Measurements from ENCODE around the gene FANCD2OS.
A peak's percentile ranks its signal among the peaks of the same experiment; 100 is the strongest.
"Not testable (repeated sequence)": the region's sequence is repeated elsewhere in the genome, so short reads cannot be mapped to it uniquely, and the experiment has no call there.

Gene FANCD2OS

DNA sequence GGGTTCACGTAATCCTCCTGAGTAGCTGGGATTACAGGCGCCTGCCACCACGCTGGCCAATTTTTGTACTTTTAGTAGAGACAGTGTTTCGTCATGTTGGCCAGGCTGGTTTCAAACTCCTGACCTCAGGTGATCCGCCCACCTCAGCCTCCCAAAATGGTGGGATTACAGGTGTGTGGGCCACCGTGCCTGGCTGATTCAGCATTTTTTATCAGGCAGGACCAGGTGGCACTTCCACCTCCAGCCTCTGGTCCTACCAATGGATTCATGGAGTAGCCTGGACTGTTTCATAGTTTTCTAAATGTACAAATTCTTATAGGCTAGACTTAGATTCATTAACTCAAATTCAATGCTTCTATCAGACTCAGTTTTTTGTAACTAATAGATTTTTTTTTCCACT, 42.9 kb upstream of the FANCD2OS start:
- DNase-seq (ENCODE audit: extremely low spot score), result no peak
- ChIA-PET CTCF (no interaction called here), POLR2A (interaction anchor here (1.0 kb wide), 1 partner anchor 38 kb away, joined by 5 read pairs; no protein-coding TSS in a partner anchor)
- TF ChIP-seq ARNT (IDR thresholded peaks at IDR 0.05), result no peak
- no peak for TF ChIP-seq SP1 (IDR thresholded peaks at IDR 0.05)
- TF ChIP-seq HDGF (IDR thresholded peaks at IDR 0.05; ENCODE audit: borderline replicate concordance), result no peak
- no peak for TF ChIP-seq FOXM1 (IDR thresholded peaks at IDR 0.05; ENCODE audit: borderline replicate concordance)

DNA sequence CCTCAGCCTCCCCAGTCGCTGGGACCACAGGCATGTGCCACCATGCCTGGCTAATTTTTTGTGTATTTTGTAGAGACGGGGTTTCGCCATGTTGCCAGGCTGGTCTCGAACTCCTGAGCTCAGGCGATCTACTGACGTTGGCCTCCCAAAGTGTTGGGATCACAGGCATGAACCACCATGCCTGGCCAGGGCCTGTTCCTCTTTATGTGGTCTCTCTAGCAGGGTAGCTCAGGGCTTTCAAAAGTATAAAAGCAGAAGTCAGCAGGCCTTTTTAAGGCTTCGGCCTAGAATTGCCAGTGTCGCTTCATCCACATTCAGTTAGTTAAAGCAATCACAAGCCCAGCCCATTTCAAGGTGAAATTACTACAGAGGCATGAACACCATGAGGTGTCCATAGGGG, 41.2 kb upstream of the FANCD2OS start:
- ChIA-PET CTCF (no interaction called here), POLR2A (no interaction called here)
- TF ChIP-seq TARDBP (IDR thresholded peaks at IDR 0.05), result no peak
- DNase-seq (ENCODE audit: extremely low spot score), result no peak

DNA sequence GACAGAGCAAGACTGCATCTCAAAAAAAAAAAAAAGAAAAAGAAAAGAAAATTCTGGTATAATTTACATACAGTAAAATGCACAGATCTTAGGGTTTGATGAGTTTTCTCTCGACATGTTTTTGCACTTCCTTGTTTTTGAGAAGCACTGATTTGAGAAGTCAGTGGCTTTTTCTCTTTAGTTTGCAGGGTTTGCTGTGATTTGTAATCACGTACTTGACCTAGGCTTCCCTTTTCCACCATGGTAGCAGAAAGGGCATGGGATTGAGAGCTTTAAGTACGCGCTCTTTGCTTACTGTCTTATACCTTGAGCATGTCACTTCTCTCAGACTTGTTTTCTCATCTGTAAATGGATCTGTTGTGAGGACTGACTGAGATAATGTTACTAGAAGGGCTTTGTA, 37.6 kb upstream of the FANCD2OS start:
- POLR2A ChIA-PET, result no interaction called here

DNA sequence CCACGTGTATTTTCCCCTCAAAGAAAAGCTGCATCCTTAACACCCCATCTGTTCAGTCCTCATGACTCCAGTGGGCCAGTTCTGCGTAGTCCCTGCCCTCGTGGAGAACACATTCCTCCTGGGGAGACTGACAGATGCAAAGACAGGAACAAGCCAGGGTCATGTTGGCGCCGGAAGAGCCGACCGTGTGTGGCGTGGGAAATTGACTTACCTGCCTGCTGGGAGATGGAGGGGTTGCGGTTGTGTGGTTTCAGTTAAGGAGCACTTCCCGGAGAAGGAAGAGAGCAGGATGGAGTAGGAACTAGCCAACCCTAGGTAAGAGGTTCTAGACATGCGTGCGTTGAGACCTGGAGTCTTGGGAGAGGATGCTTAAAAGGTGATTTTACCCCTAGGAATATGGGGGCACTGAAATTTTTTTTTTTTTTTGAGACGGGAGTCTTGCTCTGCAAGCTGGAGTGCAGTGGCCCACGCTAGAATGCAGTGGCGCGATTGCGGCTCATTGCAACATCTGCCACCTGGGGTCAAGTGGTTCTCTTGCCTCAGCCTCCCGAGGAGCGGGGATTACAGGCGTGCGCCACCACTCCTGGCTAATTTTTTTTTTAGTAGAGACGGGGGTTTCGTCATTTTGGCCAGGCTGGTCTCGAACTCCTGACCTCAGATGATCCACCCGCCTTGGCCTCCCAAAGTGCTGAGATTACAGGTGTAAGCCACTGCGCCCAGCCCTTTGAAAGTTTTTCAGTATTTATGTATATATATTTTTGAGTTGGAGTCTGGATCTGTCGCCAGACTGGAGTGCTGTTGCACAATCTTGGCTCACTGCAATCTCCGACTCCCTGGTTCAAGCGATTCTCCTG, 34.9 kb upstream of the FANCD2OS start:
- no peak for TF ChIP-seq TARDBP (IDR thresholded peaks at IDR 0.05)
- TF ChIP-seq ZNF384 (IDR thresholded peaks at IDR 0.05), result peak; percentile 83
- no peak for TF ChIP-seq ARNT (IDR thresholded peaks at IDR 0.05)
- CTCF ChIA-PET, result no interaction called here

More for the DNA sequence above, 37.6 kb upstream of the FANCD2OS start:
- TF ChIP-seq L3MBTL2 (conservative IDR thresholded peaks at IDR 0.05), result no peak
- TF ChIP-seq, protein P1, sequence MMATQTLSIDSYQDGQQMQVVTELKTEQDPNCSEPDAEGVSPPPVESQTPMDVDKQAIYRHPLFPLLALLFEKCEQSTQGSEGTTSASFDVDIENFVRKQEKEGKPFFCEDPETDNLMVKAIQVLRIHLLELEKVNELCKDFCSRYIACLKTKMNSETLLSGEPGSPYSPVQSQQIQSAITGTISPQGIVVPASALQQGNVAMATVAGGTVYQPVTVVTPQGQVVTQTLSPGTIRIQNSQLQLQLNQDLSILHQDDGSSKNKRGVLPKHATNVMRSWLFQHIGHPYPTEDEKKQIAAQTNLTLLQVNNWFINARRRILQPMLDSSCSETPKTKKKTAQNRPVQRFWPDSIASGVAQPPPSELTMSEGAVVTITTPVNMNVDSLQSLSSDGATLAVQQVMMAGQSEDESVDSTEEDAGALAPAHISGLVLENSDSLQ (IDR thresholded peaks at IDR 0.05), result no peak
- no peak for TF ChIP-seq ELF4 (IDR thresholded peaks at IDR 0.05)
- TF ChIP-seq BHLHE40 (IDR thresholded peaks at IDR 0.05; ENCODE audit: borderline replicate concordance), result no peak
- TF ChIP-seq HDGF (IDR thresholded peaks at IDR 0.05; ENCODE audit: borderline replicate concordance), result no peak
- no peak for TF ChIP-seq FOXM1 (IDR thresholded peaks at IDR 0.05; ENCODE audit: borderline replicate concordance)
- TF ChIP-seq TARDBP (IDR thresholded peaks at IDR 0.05), result no peak
- TF ChIP-seq NFRKB (IDR thresholded peaks at IDR 0.05), result no peak
- TF ChIP-seq SP1 (IDR thresholded peaks at IDR 0.05), result no peak
- no peak for TF ChIP-seq SUZ12 (IDR thresholded peaks at IDR 0.05)
- no peak for TF ChIP-seq FOXA1 (IDR thresholded peaks at IDR 0.05)
- TF ChIP-seq LEF1 (IDR thresholded peaks at IDR 0.05; ENCODE audit: borderline replicate concordance), result no peak
- TF ChIP-seq FOXK2 (IDR thresholded peaks at IDR 0.05), result no peak
- no peak for TF ChIP-seq CTBP1 (IDR thresholded peaks at IDR 0.05; ENCODE audit: borderline replicate concordance)
- no peak for TF ChIP-seq ARNT (IDR thresholded peaks at IDR 0.05)
- TF ChIP-seq ZNF384 (IDR thresholded peaks at IDR 0.05), result no peak
- DNase-seq (ENCODE audit: extremely low spot score), result no peak
- CTCF ChIA-PET, result no interaction called here

DNA sequence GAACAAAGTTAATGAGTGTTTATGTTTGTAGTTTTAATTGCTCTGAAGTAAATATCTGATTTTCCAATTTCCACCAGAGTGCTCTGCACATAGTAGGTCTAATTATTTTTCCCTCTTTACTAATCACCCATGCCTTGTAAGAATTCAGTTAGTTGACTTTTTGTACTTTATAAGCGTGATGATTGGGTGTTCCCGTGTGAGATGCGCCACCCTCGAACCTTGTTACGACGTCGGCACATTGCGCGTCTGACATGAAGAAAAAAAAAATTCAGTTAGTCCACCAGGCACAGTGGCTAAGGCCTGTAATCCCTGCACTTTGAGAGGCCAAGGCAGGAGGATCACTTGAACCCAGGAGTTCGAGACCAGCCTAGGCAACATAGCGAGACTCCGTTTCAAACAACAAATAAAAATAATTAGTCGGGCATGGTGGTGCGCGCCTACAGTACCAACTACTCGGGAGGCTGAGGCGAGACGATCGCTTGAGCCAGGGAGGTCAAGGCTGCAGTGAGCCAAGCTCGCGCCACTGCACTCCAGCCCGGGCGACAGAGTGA, 33.0 kb upstream of the FANCD2OS start:
- TF ChIP-seq L3MBTL2 (conservative IDR thresholded peaks at IDR 0.05) (no peak), ZNF384 (IDR thresholded peaks at IDR 0.05) (peak; percentile 81)
- CTCF ChIA-PET, result interaction anchor here (0.6 kb wide), 1 partner anchor 63 kb away, joined by 4 read pairs; no protein-coding TSS in a partner anchor
- POLR2A ChIA-PET, result interaction anchor here (0.6 to 1.4 kb wide), 14 partner anchors 12 to 123 kb away, joined by 3 to 12 read pairs (median 3); partner anchors contain the start of genes FANCD2OS, IRAK2 and TATDN2
- DNase-seq (ENCODE audit: extremely low spot score), result no peak

More for the DNA sequence above, 34.9 kb upstream of the FANCD2OS start:
- POLR2A ChIA-PET, result no interaction called here
- DNase-seq (ENCODE audit: extremely low spot score), result peak; percentile 15

DNA sequence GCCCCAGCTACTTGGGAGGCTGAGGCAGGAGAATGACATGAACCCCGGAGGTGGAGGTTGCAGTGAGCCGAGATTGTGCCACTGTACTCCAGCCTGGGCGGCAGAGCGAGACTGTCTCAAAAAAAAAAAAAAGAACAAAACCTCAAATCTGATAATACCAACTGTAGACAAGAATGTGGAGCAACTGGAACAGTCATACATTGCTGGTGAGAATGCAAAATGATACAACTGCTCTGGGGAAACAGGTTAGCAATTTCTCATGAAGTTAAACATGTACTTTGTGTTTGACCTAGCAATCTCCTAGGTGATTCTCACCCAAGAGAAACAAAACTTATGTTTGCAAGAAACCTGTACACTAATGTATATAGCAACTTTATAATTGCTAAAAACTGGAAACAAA, 29.1 kb upstream of the FANCD2OS start:
- ChIA-PET POLR2A (no interaction called here), CTCF (interaction anchor here (0.7 kb wide), 1 partner anchor 420 kb away, joined by 3 read pairs; no protein-coding TSS in a partner anchor)
- no peak for DNase-seq (ENCODE audit: extremely low spot score)
- TF ChIP-seq FOXA1 (IDR thresholded peaks at IDR 0.05) (no peak), L3MBTL2 (conservative IDR thresholded peaks at IDR 0.05) (no peak), SUZ12 (IDR thresholded peaks at IDR 0.05) (no peak), ZNF384 (IDR thresholded peaks at IDR 0.05) (no peak), TARDBP (IDR thresholded peaks at IDR 0.05) (no peak), CTBP1 (IDR thresholded peaks at IDR 0.05; ENCODE audit: borderline replicate concordance) (no peak), BHLHE40 (IDR thresholded peaks at IDR 0.05; ENCODE audit: borderline replicate concordance) (no peak), LEF1 (IDR thresholded peaks at IDR 0.05; ENCODE audit: borderline replicate concordance) (no peak), SP1 (IDR thresholded peaks at IDR 0.05) (no peak), ELF4 (IDR thresholded peaks at IDR 0.05) (no peak), FOXK2 (IDR thresholded peaks at IDR 0.05) (no peak), ARNT (IDR thresholded peaks at IDR 0.05) (no peak), HDGF (IDR thresholded peaks at IDR 0.05; ENCODE audit: borderline replicate concordance) (no peak), NFRKB (IDR thresholded peaks at IDR 0.05) (no peak), FOXM1 (IDR thresholded peaks at IDR 0.05; ENCODE audit: borderline replicate concordance) (no peak)
- TF ChIP-seq, protein P1 (IDR thresholded peaks at IDR 0.05), result no peak

DNA sequence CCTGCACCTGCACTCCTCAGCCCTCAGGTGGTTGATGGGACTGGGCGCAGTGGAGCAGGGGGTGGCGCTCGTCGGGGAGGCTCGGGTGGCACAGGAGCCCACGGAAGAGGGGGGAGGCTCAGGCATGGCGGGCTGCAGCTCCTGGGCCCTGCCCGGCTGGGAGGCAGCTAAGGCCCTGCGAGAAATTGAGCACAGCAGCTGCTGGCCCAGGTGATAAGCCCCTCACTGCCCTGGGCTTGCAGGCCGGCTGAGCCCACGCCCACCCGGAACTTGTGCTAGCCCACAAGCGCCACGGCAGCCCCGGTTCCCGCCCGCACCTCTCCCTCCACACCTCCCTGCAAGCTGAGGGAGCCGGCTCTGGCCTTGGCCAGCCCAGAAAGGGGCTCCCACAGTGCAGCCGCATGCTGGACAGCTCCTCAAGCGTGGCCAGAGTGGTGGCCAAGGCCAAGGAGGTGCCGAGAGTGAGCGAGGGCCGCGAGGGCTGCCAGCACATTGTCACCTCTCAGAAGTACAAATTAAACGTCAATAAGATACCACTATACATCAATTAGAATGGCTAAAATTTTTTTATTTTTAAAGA, 28.5 kb upstream of the FANCD2OS start:
- CTCF ChIA-PET, result no interaction called here
- no peak for DNase-seq (ENCODE audit: extremely low spot score)
- TF ChIP-seq CTBP1 (IDR thresholded peaks at IDR 0.05; ENCODE audit: borderline replicate concordance), result no peak
- TF ChIP-seq SP1 (IDR thresholded peaks at IDR 0.05), result no peak
- TF ChIP-seq FOXK2 (IDR thresholded peaks at IDR 0.05), result no peak
- no peak for TF ChIP-seq SUZ12 (IDR thresholded peaks at IDR 0.05)
- no peak for TF ChIP-seq FOXM1 (IDR thresholded peaks at IDR 0.05; ENCODE audit: borderline replicate concordance)
- no peak for TF ChIP-seq L3MBTL2 (conservative IDR thresholded peaks at IDR 0.05)
- no peak for TF ChIP-seq ELF4 (IDR thresholded peaks at IDR 0.05)
- TF ChIP-seq HDGF (IDR thresholded peaks at IDR 0.05; ENCODE audit: borderline replicate concordance), result no peak
- no peak for TF ChIP-seq BHLHE40 (IDR thresholded peaks at IDR 0.05; ENCODE audit: borderline replicate concordance)
- no peak for TF ChIP-seq ARNT (IDR thresholded peaks at IDR 0.05)
- TF ChIP-seq, protein P1 (IDR thresholded peaks at IDR 0.05), result no peak
- TF ChIP-seq FOXA1 (IDR thresholded peaks at IDR 0.05), result no peak
- POLR2A ChIA-PET, result no interaction called here

DNA sequence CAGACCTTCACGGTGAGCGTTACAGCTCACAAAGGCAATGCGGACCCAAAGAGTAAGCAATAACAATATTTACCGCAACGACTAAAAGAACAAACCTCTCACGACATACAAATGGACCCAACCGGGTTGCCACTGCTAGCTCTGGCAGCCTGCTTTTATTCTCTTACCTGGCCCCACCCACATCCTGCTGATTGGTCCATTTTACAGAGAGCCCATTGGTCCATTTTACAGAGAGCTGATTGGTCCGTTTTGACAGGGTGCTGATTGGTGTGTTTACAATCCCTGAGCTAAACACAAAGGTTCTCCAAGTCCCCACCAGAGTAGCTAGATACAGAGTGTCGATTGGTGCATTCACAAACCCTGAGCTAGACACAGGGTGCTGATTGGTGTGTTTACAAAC, 27.8 kb upstream of the FANCD2OS start:
- POLR2A ChIA-PET; CTCF ChIA-PET; DNase-seq (ENCODE audit: extremely low spot score): not testable (repeated sequence)

Data from HEK293T (cell line).